GM12878 (cell line): Measurements from ENCODE around the gene SLC12A9. TPM values are rescaled to one million over a fixed set of nuclear protein-coding genes. Genes with fewer than 3 reads are reported as not detected.

Experiments used
- ASH2L ChIP-seq: fragments of 300-600, 200-600 bp; sonication (generic); IDR thresholded peaks from 2 replicates; pipeline ENCODE4 v1.6.1; 2017; ENCODE audit warnings: low read depth, mild to moderate bottlenecking, borderline replicate concordance
- POLR2AphosphoS2 ChIP-seq: IDR thresholded peaks from 2 replicates; pipeline ENCODE4 v1.6.1; 2011; ENCODE audit warnings: low read depth, mild to moderate bottlenecking, low read length, improper control_type of control experiment, moderate library complexity
- REST ChIP-seq: IDR thresholded peaks from 2 replicates; pipeline ENCODE4 v1.6.1; 2012; ENCODE audit warnings: mild to moderate bottlenecking, low read depth, low read length
- SREBF1 ChIP-seq: IDR thresholded peaks from 2 replicates; pipeline ENCODE4 v1.6.1; 2012; ENCODE audit warnings: mild to moderate bottlenecking, low read length
- SRF ChIP-seq, 2 experiments: IDR thresholded peaks; 2 replicates each; pipeline ENCODE4 v1.6.1; 2011; ENCODE audit warnings: low read depth in 2 of 2, low read length in 2 of 2, mild to moderate bottlenecking in 1 of 2, moderate library complexity in 1 of 2
- ZNF24 ChIP-seq: fragments of 450-650 bp; IDR thresholded peaks from 2 replicates; pipeline ENCODE4 v1.6.1; 2017; ENCODE audit warnings: antibody characterized with exemption, mild to moderate bottlenecking
- ZZZ3 ChIP-seq: IDR thresholded peaks from 2 replicates; pipeline ENCODE4 v1.6.1; 2011; ENCODE audit warnings: low read depth; ENCODE audit not compliant: control insufficient read depth, insufficient read length
- microRNA-seq: library from miRNA; unstranded; fragments of <30 nt; microRNA quantifications from one replicate; pipeline ENCODE4, GENCODE V29; 2018
- polyA plus RNA-seq, 11 experiments: library from polyadenylated mRNA; depleted of rRNA in 4 of 11; unstranded in 6 of 11; stranded (reverse) in 5 of 11; fragments of >200 nt; fragmentation: Nextera tagmentation in 4 of 11; fragmentation: Illumina TruSeq in 1 of 11; extraction: Ambion mirVana in 4 of 11; extraction: Trizol in 1 of 11; gene quantifications; 1 replicate in 1 of 11; 2 replicates in 10 of 11; pipeline versions ENCODE4 v1.2.1 to v1.2.3, GENCODE V29; 2011 to 2016; ENCODE audit warnings: inconsistent platforms in 2 of 11, missing spikeins in 2 of 11, low read depth in 1 of 11
- small RNA-seq: library from RNA; depleted of rRNA; stranded (forward); fragments of <200 nt; gene quantifications from one replicate; pipeline ENCODE3, GENCODE V24; 2014
- total RNA-seq, 4 experiments: library from RNA; depleted of rRNA in 3 of 4; stranded (reverse); fragments of >200 nt in 3 of 4; fragmentation: Illumina TruSeq in 1 of 4; extraction: Trizol in 1 of 4; gene quantifications; 2 replicates each; pipeline versions ENCODE4 v1.2.1 to v1.2.3, GENCODE V29; 2013 to 2021

SLC12A9 gene
- total and polyA plus RNA-seq, 10 of the 15 experiments (the other 5 are each of a cell fraction or from before 2014, with no cell fraction given), result 0.24 to 18.5 (median 9.4) TPM

GRCh38 chr7:100914879-100915447, 62.5 kb downstream of the SLC12A9 start (continued):
- TF ChIP-seq SREBF1, result no peak
- TF ChIP-seq ZZZ3, result no peak
- no peak for TF ChIP-seq POLR2AphosphoS2
- no peak for TF ChIP-seq SRF (IDR thresholded peaks at IDR 0.05; ENCODE audit: low read depth in 2 of 2, low read length in 2 of 2)
- TF ChIP-seq ASH2L, result no peak
- no peak for TF ChIP-seq ZNF24
- TF ChIP-seq REST, result no peak

Small RNAs within 50 kb of the gene (microRNA-seq; reads per million reads assigned to microRNA genes)
- not detected for gene MIR6875

Small RNAs within 50 kb of the gene (small RNA-seq; reads per million reads assigned to genes)
- gene RN7SL549P (not detected), gene RN7SL750P (not detected)

Other genes with a start within 250 kb of the SLC12A9 start
Only the 7 nearest of the 17 such genes appear.
- gene EPHB4, start 25.2 kb upstream of the SLC12A9 start, total RNA-seq (2014; rRNA removed), result 0.56 and 0.93 TPM in 2 replicates
- 0.32 and 0.40 TPM in 2 replicates for gene EPHB4, start 25.2 kb upstream of the SLC12A9 start, total RNA-seq (2014; rRNA removed; fragmentation: Illumina TruSeq; extraction: Trizol)
- gene EPHB4, start 25.2 kb upstream of the SLC12A9 start, total RNA-seq (2021), result 0.82 and 0.85 TPM in 2 replicates
- 0.23 and 0.45 TPM in 2 replicates for gene EPHB4, start 25.2 kb upstream of the SLC12A9 start, polyA plus RNA-seq (2011; rRNA removed)
- gene EPHB4, start 25.2 kb upstream of the SLC12A9 start, polyA plus RNA-seq (2014; fragmentation: Illumina TruSeq; extraction: Trizol), result 0.05 and 0.32 TPM in 2 replicates
- not detected for gene EPHB4, start 25.2 kb upstream of the SLC12A9 start, polyA plus RNA-seq (2014; fragmentation: Nextera tagmentation; extraction: Ambion mirVana)
- 0.51 and 0.75 TPM in 2 replicates for gene EPHB4, start 25.2 kb upstream of the SLC12A9 start, polyA plus RNA-seq (2014; rRNA removed)
- not detected for gene EPHB4, start 25.2 kb upstream of the SLC12A9 start, polyA plus RNA-seq (2016; fragmentation: Nextera tagmentation; extraction: Ambion mirVana)
- gene TRIP6, start 14.7 kb downstream of the SLC12A9 start, total RNA-seq (2014; rRNA removed), result 26.4 and 32.3 TPM in 2 replicates
- gene TRIP6, start 14.7 kb downstream of the SLC12A9 start, total RNA-seq (2014; rRNA removed; fragmentation: Illumina TruSeq; extraction: Trizol), result 15.4 and 16.2 TPM in 2 replicates
- gene TRIP6, start 14.7 kb downstream of the SLC12A9 start, total RNA-seq (2021), result 45.3 and 47.4 TPM in 2 replicates
- gene TRIP6, start 14.7 kb downstream of the SLC12A9 start, polyA plus RNA-seq (2011; rRNA removed), result 14.2 and 21.3 TPM in 2 replicates
- 1.7 and 8.5 TPM in 2 replicates for gene TRIP6, start 14.7 kb downstream of the SLC12A9 start, polyA plus RNA-seq (2014; fragmentation: Illumina TruSeq; extraction: Trizol)
- 1 to 10 TPM; 2.5 to 7.1 TPM for gene TRIP6, start 14.7 kb downstream of the SLC12A9 start, polyA plus RNA-seq (2014; fragmentation: Nextera tagmentation; extraction: Ambion mirVana)
- gene TRIP6, start 14.7 kb downstream of the SLC12A9 start, polyA plus RNA-seq (2014; rRNA removed), result 36.6 and 40.3 TPM in 2 replicates
- gene TRIP6, start 14.7 kb downstream of the SLC12A9 start, polyA plus RNA-seq (2016; fragmentation: Nextera tagmentation; extraction: Ambion mirVana), result 10 to 100 TPM; 29.7 to 36.5 TPM
- 94.0 and 104 TPM in 2 replicates for gene SRRT, start 22.4 kb downstream of the SLC12A9 start, total RNA-seq (2014; rRNA removed)
- gene SRRT, start 22.4 kb downstream of the SLC12A9 start, total RNA-seq (2014; rRNA removed; fragmentation: Illumina TruSeq; extraction: Trizol), result 58.3 and 67.6 TPM in 2 replicates
- gene SRRT, start 22.4 kb downstream of the SLC12A9 start, total RNA-seq (2021), result 230 and 254 TPM in 2 replicates
- gene SRRT, start 22.4 kb downstream of the SLC12A9 start, polyA plus RNA-seq (2011; rRNA removed), result 24.2 and 43.9 TPM in 2 replicates
- gene SRRT, start 22.4 kb downstream of the SLC12A9 start, polyA plus RNA-seq (2014; fragmentation: Illumina TruSeq; extraction: Trizol), result 69.0 and 120 TPM in 2 replicates
- 10 to 100 TPM; 11.1 to 33.6 TPM for gene SRRT, start 22.4 kb downstream of the SLC12A9 start, polyA plus RNA-seq (2014; fragmentation: Nextera tagmentation; extraction: Ambion mirVana)
- 119 and 148 TPM in 2 replicates for gene SRRT, start 22.4 kb downstream of the SLC12A9 start, polyA plus RNA-seq (2014; rRNA removed)
- gene SRRT, start 22.4 kb downstream of the SLC12A9 start, polyA plus RNA-seq (2016; fragmentation: Nextera tagmentation; extraction: Ambion mirVana), result 100 to 1,000 TPM; 187 to 189 TPM
- gene UFSP1, start 37.0 kb downstream of the SLC12A9 start, total RNA-seq (2014; rRNA removed), result 10.6 and 10.8 TPM in 2 replicates
- gene UFSP1, start 37.0 kb downstream of the SLC12A9 start, total RNA-seq (2014; rRNA removed; fragmentation: Illumina TruSeq; extraction: Trizol), result 1.3 and 1.6 TPM in 2 replicates
- 4.7 and 5.6 TPM in 2 replicates for gene UFSP1, start 37.0 kb downstream of the SLC12A9 start, total RNA-seq (2021)
- gene UFSP1, start 37.0 kb downstream of the SLC12A9 start, polyA plus RNA-seq (2011; rRNA removed), result 0.20 and 0.96 TPM in 2 replicates
- 0.48 and 0.75 TPM in 2 replicates for gene UFSP1, start 37.0 kb downstream of the SLC12A9 start, polyA plus RNA-seq (2014; fragmentation: Illumina TruSeq; extraction: Trizol)
- under 1 TPM; 0.14 to 0.57 TPM for gene UFSP1, start 37.0 kb downstream of the SLC12A9 start, polyA plus RNA-seq (2014; fragmentation: Nextera tagmentation; extraction: Ambion mirVana)
- gene UFSP1, start 37.0 kb downstream of the SLC12A9 start, polyA plus RNA-seq (2014; rRNA removed), result 7.2 and 9.7 TPM in 2 replicates
- 1 to 10 TPM; 4.0 to 4.6 TPM for gene UFSP1, start 37.0 kb downstream of the SLC12A9 start, polyA plus RNA-seq (2016; fragmentation: Nextera tagmentation; extraction: Ambion mirVana)
- 1.5 and 1.9 TPM in 2 replicates for gene ACHE, start 43.2 kb downstream of the SLC12A9 start, total RNA-seq (2014; rRNA removed)
- gene ACHE, start 43.2 kb downstream of the SLC12A9 start, total RNA-seq (2014; rRNA removed; fragmentation: Illumina TruSeq; extraction: Trizol), result 0.72 and 0.74 TPM in 2 replicates
- 5.0 and 5.1 TPM in 2 replicates for gene ACHE, start 43.2 kb downstream of the SLC12A9 start, total RNA-seq (2021)
- 0.97 and 2.3 TPM in 2 replicates for gene ACHE, start 43.2 kb downstream of the SLC12A9 start, polyA plus RNA-seq (2011; rRNA removed)
- 0.21 and 0.69 TPM in 2 replicates for gene ACHE, start 43.2 kb downstream of the SLC12A9 start, polyA plus RNA-seq (2014; fragmentation: Illumina TruSeq; extraction: Trizol)
- under 1 TPM in 1 of 2 experiments, not detected in 1; 0.07 TPM for gene ACHE, start 43.2 kb downstream of the SLC12A9 start, polyA plus RNA-seq (2014; fragmentation: Nextera tagmentation; extraction: Ambion mirVana)
- 4.5 and 6.7 TPM in 2 replicates for gene ACHE, start 43.2 kb downstream of the SLC12A9 start, polyA plus RNA-seq (2014; rRNA removed)
- gene ACHE, start 43.2 kb downstream of the SLC12A9 start, polyA plus RNA-seq (2016; fragmentation: Nextera tagmentation; extraction: Ambion mirVana), result 1 to 10 TPM; 2.3 to 2.5 TPM
- gene MUC3A, start 96.8 kb downstream of the SLC12A9 start, total RNA-seq (2014; rRNA removed), result not detected in 2 replicates
- not detected in 2 replicates for gene MUC3A, start 96.8 kb downstream of the SLC12A9 start, total RNA-seq (2014; rRNA removed; fragmentation: Illumina TruSeq; extraction: Trizol)
- gene MUC3A, start 96.8 kb downstream of the SLC12A9 start, total RNA-seq (2021), result 0.10 and 0.24 TPM in 2 replicates
- 0.01 and 0.07 TPM in 2 replicates for gene MUC3A, start 96.8 kb downstream of the SLC12A9 start, polyA plus RNA-seq (2011; rRNA removed)
- gene MUC3A, start 96.8 kb downstream of the SLC12A9 start, polyA plus RNA-seq (2014; fragmentation: Illumina TruSeq; extraction: Trizol), result not detected in 2 replicates
- gene MUC3A, start 96.8 kb downstream of the SLC12A9 start, polyA plus RNA-seq (2014; fragmentation: Nextera tagmentation; extraction: Ambion mirVana), result not detected
- not detected in 2 replicates for gene MUC3A, start 96.8 kb downstream of the SLC12A9 start, polyA plus RNA-seq (2014; rRNA removed)
- not detected for gene MUC3A, start 96.8 kb downstream of the SLC12A9 start, polyA plus RNA-seq (2016; fragmentation: Nextera tagmentation; extraction: Ambion mirVana)
- 2.7 and 3.4 TPM in 2 replicates for gene MUC12, start 116.9 kb downstream of the SLC12A9 start, total RNA-seq (2014; rRNA removed)
- gene MUC12, start 116.9 kb downstream of the SLC12A9 start, total RNA-seq (2014; rRNA removed; fragmentation: Illumina TruSeq; extraction: Trizol), result 2.4 and 3.3 TPM in 2 replicates
- gene MUC12, start 116.9 kb downstream of the SLC12A9 start, total RNA-seq (2021), result 1.7 and 2.6 TPM in 2 replicates
- 1.5 and 2.6 TPM in 2 replicates for gene MUC12, start 116.9 kb downstream of the SLC12A9 start, polyA plus RNA-seq (2011; rRNA removed)
- 2.0 TPM in 2 replicates for gene MUC12, start 116.9 kb downstream of the SLC12A9 start, polyA plus RNA-seq (2014; fragmentation: Illumina TruSeq; extraction: Trizol)
- 1 to 10 TPM; 2.6 to 3.6 TPM for gene MUC12, start 116.9 kb downstream of the SLC12A9 start, polyA plus RNA-seq (2014; fragmentation: Nextera tagmentation; extraction: Ambion mirVana)
- 2.5 TPM in 2 replicates for gene MUC12, start 116.9 kb downstream of the SLC12A9 start, polyA plus RNA-seq (2014; rRNA removed)
- 1 to 10 TPM; 3.5 to 4.5 TPM for gene MUC12, start 116.9 kb downstream of the SLC12A9 start, polyA plus RNA-seq (2016; fragmentation: Nextera tagmentation; extraction: Ambion mirVana)